Neutrophil (primary cell): Measurements from ENCODE around the gene EID2.

ENCODE experiments used
- H3K27ac ChIP-seq: fragments of 200-600 bp; sonication (generic); 2 replicates; pipeline ENCODE4 v1.5.1; 2016; ENCODE audit warnings: mild to moderate bottlenecking, moderate library complexity
- H3K27me3 ChIP-seq: fragments of 200-600 bp; sonication (generic); 2 replicates; pipeline ENCODE4 v1.6.0; 2016; ENCODE audit warnings: mild to moderate bottlenecking
- H3K36me3 ChIP-seq: fragments of 200-600 bp; sonication (generic); 2 replicates; pipeline ENCODE4 v1.5.1; 2017
- H3K4me1 ChIP-seq, 2 experiments: fragments of 200-600 bp in 1 of 2; sonication (generic) in 1 of 2; 1 replicate in 1 of 2; 2 replicates in 1 of 2; pipeline versions ENCODE4 v1.5.1 to v1.6.1; 2013 to 2016; ENCODE audit warnings: low read depth in 1 of 2, low read length in 1 of 2, mild to moderate bottlenecking in 1 of 2, moderate library complexity in 1 of 2; ENCODE audit not compliant: control insufficient read depth in 1 of 2, insufficient read depth in 1 of 2
- H3K4me3 ChIP-seq, 2 experiments: fragments of 200-600 bp in 1 of 2; sonication (generic) in 1 of 2; 1 replicate in 1 of 2; 2 replicates in 1 of 2; pipeline ENCODE4 v1.5.1; 2013 to 2016; ENCODE audit warnings: low read depth in 1 of 2, low read length in 1 of 2, mild to moderate bottlenecking in 1 of 2, moderate library complexity in 1 of 2
- H3K9me3 ChIP-seq: fragments of 200-600 bp; sonication (generic); 2 replicates; pipeline ENCODE4 v1.5.1; 2016
- TF ChIP-seq, protein P1 (sequence below): fragments of 200-600 bp; sonication (generic); IDR thresholded peaks from 2 replicates; pipeline ENCODE4 v1.5.1; 2016; ENCODE audit warnings: antibody characterized with exemption

Gene EID2

GRCh38 chr19:39517432-39517831 is 22.5 kb downstream of the EID2 start:
- Histone ChIP-seq H3K4me3 (no peak overlapping the region), H3K36me3 (no peaks in the 10 kb centered on the region), H3K9me3 (no peaks in the 10 kb centered on the region), H3K27me3 (peaks cover 78% of the 10 kb centered on the region), H3K27ac (no peak overlapping the region), H3K4me1 (no peaks in the 10 kb centered on the region)
- TF ChIP-seq, protein P1, sequence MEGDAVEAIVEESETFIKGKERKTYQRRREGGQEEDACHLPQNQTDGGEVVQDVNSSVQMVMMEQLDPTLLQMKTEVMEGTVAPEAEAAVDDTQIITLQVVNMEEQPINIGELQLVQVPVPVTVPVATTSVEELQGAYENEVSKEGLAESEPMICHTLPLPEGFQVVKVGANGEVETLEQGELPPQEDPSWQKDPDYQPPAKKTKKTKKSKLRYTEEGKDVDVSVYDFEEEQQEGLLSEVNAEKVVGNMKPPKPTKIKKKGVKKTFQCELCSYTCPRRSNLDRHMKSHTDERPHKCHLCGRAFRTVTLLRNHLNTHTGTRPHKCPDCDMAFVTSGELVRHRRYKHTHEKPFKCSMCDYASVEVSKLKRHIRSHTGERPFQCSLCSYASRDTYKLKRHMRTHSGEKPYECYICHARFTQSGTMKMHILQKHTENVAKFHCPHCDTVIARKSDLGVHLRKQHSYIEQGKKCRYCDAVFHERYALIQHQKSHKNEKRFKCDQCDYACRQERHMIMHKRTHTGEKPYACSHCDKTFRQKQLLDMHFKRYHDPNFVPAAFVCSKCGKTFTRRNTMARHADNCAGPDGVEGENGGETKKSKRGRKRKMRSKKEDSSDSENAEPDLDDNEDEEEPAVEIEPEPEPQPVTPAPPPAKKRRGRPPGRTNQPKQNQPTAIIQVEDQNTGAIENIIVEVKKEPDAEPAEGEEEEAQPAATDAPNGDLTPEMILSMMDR, result no peak

- Histone ChIP-seq H3K4me1 (no peaks in the 10 kb centered on the region), H3K36me3 (no peaks in the 10 kb centered on the region), H3K4me3 (no peak overlapping the region), H3K27ac (no peak overlapping the region), H3K9me3 (no peaks in the 10 kb centered on the region), H3K27me3 (peaks cover 88% of the 10 kb centered on the region)
- TF ChIP-seq, protein P1, result no peak
These were observed 23.7 kb downstream of the EID2 start for GRCh38 chr19:39516270-39516669.

- H3K27ac ChIP-seq, result no peak overlapping the region
- no peak overlapping the region for H3K4me3 ChIP-seq
- no peaks in the 10 kb centered on the region for H3K9me3 ChIP-seq
- H3K4me1 ChIP-seq, result no peaks in the 10 kb centered on the region
- TF ChIP-seq, protein P1, result no peak
- H3K27me3 ChIP-seq, result peaks cover 94% of the 10 kb centered on the region
- H3K36me3 ChIP-seq, result no peaks in the 10 kb centered on the region
These were observed 24.3 kb downstream of the EID2 start for GRCh38 chr19:39515551-39516191.

DNA sequence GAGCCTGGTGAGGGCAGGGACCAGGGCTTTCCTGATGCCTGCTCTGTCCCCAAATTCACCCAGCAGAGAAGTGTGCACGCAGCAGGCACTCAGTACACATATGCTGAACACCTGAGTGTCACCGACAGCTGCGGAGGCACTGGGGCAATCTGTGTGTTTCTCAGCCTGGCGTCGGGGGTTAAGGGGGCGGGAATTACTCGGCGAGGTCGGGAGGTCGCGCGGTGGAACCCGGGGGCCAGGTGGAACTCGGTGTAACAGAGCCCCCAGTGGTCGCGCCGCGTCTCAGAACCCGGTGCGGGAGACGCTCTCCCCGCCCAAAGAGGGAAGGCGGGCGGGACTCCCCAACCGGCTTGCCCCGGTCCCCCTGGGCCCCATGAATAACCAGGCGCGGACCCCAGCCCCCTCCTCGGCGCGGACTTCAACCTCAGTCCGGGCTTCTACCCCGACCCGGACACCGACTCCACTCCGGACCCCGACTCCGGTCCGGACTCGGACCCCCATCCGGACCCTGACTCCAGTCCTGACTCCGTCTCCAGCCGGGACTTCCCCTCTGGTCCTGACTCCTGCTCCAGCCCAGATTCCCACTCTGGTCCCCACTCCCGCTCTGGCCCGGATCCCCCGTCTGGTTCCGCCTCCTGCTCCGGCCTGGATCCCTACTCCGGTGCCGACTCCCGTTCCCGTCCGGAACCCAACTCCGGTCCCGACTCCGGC is 25.0 kb downstream of the EID2 start, which contains the start of gene SELENOV:
SELENOV (plus strand) TSS at position 300 of the 711 bp plus-strand sequence; CDS start at position 374, 74 bp downstream.
- H3K27me3 ChIP-seq, result peaks cover 92% of the 10 kb centered on the region
- H3K9me3 ChIP-seq, result no peaks in the 10 kb centered on the region
- no peaks in the 10 kb centered on the region for H3K4me1 ChIP-seq
- TF ChIP-seq, protein P1, result no peak
- no peak within 1 kb of the TSS for H3K4me3 ChIP-seq
- no peaks in the 10 kb centered on the region for H3K36me3 ChIP-seq
- no peak within 1 kb of the TSS for H3K27ac ChIP-seq

- H3K9me3 ChIP-seq, result no peaks in the 10 kb centered on the region
- H3K27me3 ChIP-seq, result peaks cover 93% of the 10 kb centered on the region
- TF ChIP-seq, protein P1, result no peak
- no peak overlapping the region for H3K4me3 ChIP-seq
- no peaks in the 10 kb centered on the region for H3K4me1 ChIP-seq
- H3K27ac ChIP-seq, result no peak overlapping the region
- no peaks in the 10 kb centered on the region for H3K36me3 ChIP-seq
These were observed 27.0 kb downstream of the EID2 start for GRCh38 chr19:39512988-39513387.
